Kidney epithelial cell (primary cell): ENCODE measurements around the gene ZCCHC24. TPM values are rescaled to one million over a fixed set of nuclear protein-coding genes. Genes with fewer than 3 reads are reported as not detected.

Experiments
- DNase-seq: peaks from one replicate; pipeline ENCODE4 v3.0.0-alpha.2; 2010; ENCODE audit warnings: low read depth
- H3K27me3 ChIP-seq: 2 replicates; pipeline ENCODE4 v1.6.0; 2011; ENCODE audit warnings: low read length; ENCODE audit not compliant: control insufficient read depth, insufficient read depth
- H3K36me3 ChIP-seq: 2 replicates; pipeline ENCODE4 v1.5.1; 2011; ENCODE audit warnings: low read length; ENCODE audit not compliant: control insufficient read depth, insufficient read depth
- H3K4me3 ChIP-seq: 2 replicates; pipeline ENCODE4 v1.5.1; 2011; ENCODE audit warnings: low read depth, mild to moderate bottlenecking, control low read depth, low read length
- total RNA-seq: library from RNA; depleted of rRNA; stranded (reverse); fragments of >200 nt; gene quantifications from 2 replicates; pipeline ENCODE4 v1.2.3, GENCODE V29; 2015
- TF ChIP-seq, protein P1 (sequence below): IDR thresholded peaks from 2 replicates; pipeline ENCODE4 v1.5.1; 2011; ENCODE audit warnings: mild to moderate bottlenecking, moderate library complexity, low read length, control low read depth, inconsistent platforms; ENCODE audit not compliant: insufficient read depth, poor library complexity, severe bottlenecking

ZCCHC24 gene
- total RNA-seq, 1 donor from 2014 or later = 6.2 TPM

DNA sequence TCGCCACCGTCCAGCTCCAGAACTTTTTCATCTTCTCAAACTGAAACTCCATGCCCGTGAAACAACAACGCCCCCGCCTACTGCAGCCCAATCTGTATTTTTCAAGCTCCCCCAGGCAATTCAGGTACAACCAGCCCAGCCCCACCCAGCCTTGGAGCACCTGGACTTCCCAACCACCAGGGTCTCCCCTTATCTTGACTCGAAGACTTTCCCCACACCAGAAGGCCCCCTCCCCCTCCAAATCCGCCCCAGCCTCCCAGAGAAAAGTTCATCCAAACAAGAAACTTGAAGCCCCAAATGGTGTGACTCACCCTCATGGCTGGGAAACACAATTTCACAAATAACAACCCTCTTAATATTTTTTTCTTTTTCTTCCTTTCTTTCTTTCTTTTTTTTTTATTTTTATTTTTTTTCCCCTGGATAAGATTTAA, 10.6 kb downstream of the ZCCHC24 start:
- TF ChIP-seq, protein P1, sequence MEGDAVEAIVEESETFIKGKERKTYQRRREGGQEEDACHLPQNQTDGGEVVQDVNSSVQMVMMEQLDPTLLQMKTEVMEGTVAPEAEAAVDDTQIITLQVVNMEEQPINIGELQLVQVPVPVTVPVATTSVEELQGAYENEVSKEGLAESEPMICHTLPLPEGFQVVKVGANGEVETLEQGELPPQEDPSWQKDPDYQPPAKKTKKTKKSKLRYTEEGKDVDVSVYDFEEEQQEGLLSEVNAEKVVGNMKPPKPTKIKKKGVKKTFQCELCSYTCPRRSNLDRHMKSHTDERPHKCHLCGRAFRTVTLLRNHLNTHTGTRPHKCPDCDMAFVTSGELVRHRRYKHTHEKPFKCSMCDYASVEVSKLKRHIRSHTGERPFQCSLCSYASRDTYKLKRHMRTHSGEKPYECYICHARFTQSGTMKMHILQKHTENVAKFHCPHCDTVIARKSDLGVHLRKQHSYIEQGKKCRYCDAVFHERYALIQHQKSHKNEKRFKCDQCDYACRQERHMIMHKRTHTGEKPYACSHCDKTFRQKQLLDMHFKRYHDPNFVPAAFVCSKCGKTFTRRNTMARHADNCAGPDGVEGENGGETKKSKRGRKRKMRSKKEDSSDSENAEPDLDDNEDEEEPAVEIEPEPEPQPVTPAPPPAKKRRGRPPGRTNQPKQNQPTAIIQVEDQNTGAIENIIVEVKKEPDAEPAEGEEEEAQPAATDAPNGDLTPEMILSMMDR = no peak
- H3K4me3 ChIP-seq = no peak overlapping the region
- H3K36me3 ChIP-seq = no peaks in the 10 kb centered on the region
- no peak for DNase-seq
- H3K27me3 ChIP-seq = no peaks in the 10 kb centered on the region

DNA sequence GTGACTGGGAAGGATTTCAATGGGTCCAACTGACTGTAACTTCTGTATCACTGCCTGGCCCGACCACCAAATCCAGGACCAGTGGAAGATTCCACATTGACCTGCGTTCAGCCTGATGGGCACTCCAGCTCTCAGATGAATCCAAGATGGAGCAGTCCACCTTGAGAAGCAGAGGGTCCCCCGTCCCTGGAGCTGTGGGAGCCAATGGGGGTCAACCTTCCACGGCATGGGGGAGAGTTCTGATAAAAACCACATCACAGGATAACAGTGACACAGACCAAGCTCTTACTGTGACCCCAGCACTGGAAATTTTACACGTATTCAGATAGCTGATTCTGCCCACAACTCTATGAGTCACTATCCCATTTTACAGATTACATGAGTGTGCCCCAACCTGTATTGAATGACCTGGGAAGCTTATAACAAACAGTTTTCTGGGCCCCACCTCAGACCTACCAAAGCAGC, 11.2 kb downstream of the ZCCHC24 start:
- H3K36me3 ChIP-seq = no peaks in the 10 kb centered on the region
- TF ChIP-seq, protein P1 = no peak
- no peak overlapping the region for H3K4me3 ChIP-seq
- no peaks in the 10 kb centered on the region for H3K27me3 ChIP-seq
- DNase-seq = no peak

DNA sequence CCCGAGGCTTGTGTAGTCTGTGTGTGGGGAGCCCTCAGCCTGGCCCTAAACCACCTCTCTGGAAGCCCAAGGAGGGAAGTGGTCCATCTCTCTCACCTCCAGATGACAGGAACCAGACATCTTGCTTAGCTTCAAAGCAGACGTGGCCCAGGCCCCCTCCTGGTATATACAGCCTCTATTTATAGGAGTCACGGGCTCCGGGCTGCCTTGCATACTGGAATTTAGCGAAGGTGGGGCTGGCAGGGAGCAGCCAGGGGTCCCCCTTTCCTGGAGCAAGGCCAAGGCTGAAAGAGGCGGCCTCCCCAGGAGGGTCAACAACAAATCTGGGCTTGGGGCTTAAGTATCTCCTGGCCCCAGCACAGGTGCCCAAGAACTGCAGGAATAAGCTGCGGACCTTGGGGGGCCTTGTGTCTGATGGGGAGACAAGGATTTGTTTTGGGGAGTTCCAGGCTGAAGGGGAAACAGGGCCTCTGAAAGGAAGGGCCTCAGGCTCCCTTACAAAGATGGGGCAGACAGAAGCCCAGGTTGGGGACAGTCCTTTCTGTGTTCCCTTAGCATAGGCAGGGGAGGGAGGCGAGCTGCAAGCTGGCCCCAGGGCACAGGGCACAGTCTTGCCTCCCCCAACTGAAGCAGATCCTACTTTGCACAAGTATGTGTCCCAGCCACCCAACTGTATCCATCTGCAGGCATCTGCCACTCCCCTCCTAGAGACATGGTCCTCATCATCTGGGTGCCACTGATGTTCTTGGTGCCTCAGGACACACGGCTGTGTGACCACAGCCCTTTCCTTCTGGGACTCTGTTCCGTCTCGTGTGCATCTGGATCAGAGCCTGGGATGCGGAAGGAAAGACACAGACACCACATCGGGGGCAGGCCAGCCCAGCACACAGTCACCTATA, 11.9 kb downstream of the ZCCHC24 start:
- no peak overlapping the region for H3K4me3 ChIP-seq
- DNase-seq = no peak
- no peaks in the 10 kb centered on the region for H3K36me3 ChIP-seq
- TF ChIP-seq, protein P1 = no peak
- H3K27me3 ChIP-seq = no peaks in the 10 kb centered on the region

DNA sequence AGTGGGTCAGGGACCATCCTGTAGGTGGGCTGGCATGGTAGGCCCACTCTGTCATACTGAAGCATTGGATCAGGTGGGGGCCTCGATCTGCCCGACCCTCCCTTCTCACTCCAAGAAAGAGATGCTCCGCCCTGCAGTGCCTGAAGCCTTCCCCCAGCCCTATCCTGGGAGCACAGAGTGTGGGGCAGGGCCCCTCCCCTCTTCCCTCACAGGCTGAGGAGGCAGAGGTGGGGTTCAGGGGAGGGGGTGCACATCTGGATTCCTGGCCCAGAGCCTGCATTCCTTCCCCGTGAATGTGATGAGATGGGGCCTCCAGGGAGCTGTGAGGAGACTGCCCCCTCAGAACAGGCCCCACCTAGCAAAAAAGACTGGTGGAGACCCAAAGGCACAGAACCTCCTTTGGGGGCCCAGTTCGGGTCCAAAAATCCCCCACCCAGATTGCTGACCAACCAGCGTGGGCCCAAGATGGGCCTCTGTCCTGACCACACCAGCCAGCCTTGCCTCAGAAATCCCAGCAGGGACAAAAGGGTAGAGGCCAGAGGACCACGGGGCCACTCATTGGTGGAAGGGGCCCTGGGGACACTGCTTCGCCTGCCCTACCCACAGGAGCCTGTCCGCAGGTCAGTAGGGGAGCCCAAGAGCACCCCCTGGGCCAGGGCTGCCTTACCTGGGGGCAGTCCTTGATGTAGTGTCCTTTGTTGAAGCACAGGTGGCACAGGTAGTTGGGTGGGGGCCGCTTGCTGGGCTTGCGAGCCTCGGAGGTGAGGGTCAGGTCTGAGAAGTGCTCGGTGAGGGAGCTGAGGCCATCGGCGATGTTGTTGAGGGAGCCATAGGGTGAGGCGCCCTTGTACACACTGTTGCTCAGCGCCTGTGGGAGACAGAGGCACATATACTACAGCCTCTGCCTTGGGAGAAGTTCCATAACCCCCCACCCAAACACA, 13.3 kb downstream of the ZCCHC24 start:
- DNase-seq = no peak
- Histone ChIP-seq H3K4me3 (no peak overlapping the region), H3K27me3 (no peaks in the 10 kb centered on the region), H3K36me3 (no peaks in the 10 kb centered on the region)
- TF ChIP-seq, protein P1 = no peak

DNA sequence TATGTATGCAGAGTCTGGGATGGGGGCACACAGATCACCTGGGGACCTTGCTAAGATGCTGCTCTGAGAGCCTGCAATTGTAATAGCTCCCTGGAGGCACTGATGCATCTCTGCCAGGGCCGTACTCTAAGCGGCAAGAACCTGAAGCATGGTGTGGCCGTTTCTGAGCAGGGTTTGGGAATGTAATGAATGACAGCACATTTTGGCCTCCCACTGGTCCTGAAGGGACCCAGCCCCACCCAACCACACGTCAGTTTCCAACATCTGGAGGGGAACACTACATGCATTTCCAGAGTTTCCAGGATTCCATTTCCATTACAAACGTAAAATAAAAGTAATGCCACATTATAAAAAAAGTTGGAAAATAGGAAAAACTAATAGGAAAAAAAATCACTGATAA, 14.0 kb downstream of the ZCCHC24 start:
- Histone ChIP-seq H3K4me3 (no peak overlapping the region), H3K36me3 (no peaks in the 10 kb centered on the region), H3K27me3 (no peaks in the 10 kb centered on the region)
- TF ChIP-seq, protein P1 = no peak
- no peak for DNase-seq
